Measurements from ENCODE around the gene SLC3A2. TPM values are rescaled to one million over a fixed set of nuclear protein-coding genes. Genes with fewer than 3 reads are reported as not detected.

Gene SLC3A2
- total RNA-seq, 3 donors from 2014 or later (not counting 1 experiment from before 2014, with no cell fraction given) = 200 to 235 (median 207) TPM

GRCh38 chr11:62910141-62910882 lies 29.6 kb downstream of the SLC3A2 start:
- Histone ChIP-seq H3K27ac (ENCODE audit: low read length) (no peak overlapping the region), H3K9me3 (ENCODE audit: control insufficient read depth, insufficient read depth, low read length) (no peaks in the 10 kb centered on the region), H3K4me1 (ENCODE audit: control insufficient read depth, insufficient read depth, low read length) (no peaks in the 10 kb centered on the region), H3K4me3 (ENCODE audit: low read length) (no peak overlapping the region), H3K36me3 (ENCODE audit: control insufficient read depth, insufficient read depth, low read length) (no peaks in the 10 kb centered on the region), H3K27me3 (ENCODE audit: control insufficient read depth, insufficient read depth, low read length) (no peaks in the 10 kb centered on the region)
- H3K27me3 Mint-ChIP-seq (ENCODE audit: low read depth in 2 of 2) = peaks cover 7 to 13% of the 10 kb centered on the region in 2 donors
- H3K4me3 Mint-ChIP-seq = no peak overlapping the region
- no peak for ATAC-seq
- H3K36me3 Mint-ChIP-seq = no peaks in the 10 kb centered on the region
- H3K4me1 Mint-ChIP-seq = peaks cover 7% of the 10 kb centered on the region in 2 donors
- H3K9me3 Mint-ChIP-seq = no peaks in the 10 kb centered on the region
- no peak for TF ChIP-seq CTCF (IDR thresholded peaks at IDR 0.05)
- WGBS (ENCODE audit: insufficient coverage) = 93% methylated on average over 27 of the region's 27 CpGs
- DNase-seq = no peak
- H3K27ac Mint-ChIP-seq = no peak overlapping the region
- intact Hi-C loops (cut with micrococcal nuclease) = no loop called here

- Mint-ChIP-seq H3K27ac (no peak overlapping the region), H3K4me1 (peaks cover 5% of the 10 kb centered on the region in 2 donors), H3K36me3 (no peaks in the 10 kb centered on the region), H3K4me3 (no peak overlapping the region), H3K27me3 (ENCODE audit: low read depth in 2 of 2) (peaks cover 0 to 10% of the 10 kb centered on the region in 2 donors), H3K9me3 (no peaks in the 10 kb centered on the region)
- Histone ChIP-seq H3K4me1 (ENCODE audit: control insufficient read depth, insufficient read depth, low read length) (no peaks in the 10 kb centered on the region), H3K36me3 (ENCODE audit: control insufficient read depth, insufficient read depth, low read length) (no peaks in the 10 kb centered on the region), H3K9me3 (ENCODE audit: control insufficient read depth, insufficient read depth, low read length) (no peaks in the 10 kb centered on the region), H3K4me3 (ENCODE audit: low read length) (no peak overlapping the region), H3K27ac (ENCODE audit: low read length) (no peak overlapping the region), H3K27me3 (ENCODE audit: control insufficient read depth, insufficient read depth, low read length) (no peaks in the 10 kb centered on the region)
- ATAC-seq = no peak
- 69% methylated on average over 14 of the region's 14 CpGs for WGBS (ENCODE audit: insufficient coverage)
- TF ChIP-seq CTCF (IDR thresholded peaks at IDR 0.05) = no peak
- DNase-seq = no peak
- intact Hi-C loops (cut with micrococcal nuclease) = no loop called here
Measured at GRCh38 chr11:62911137-62912130, 30.7 kb downstream of the SLC3A2 start.

- Histone ChIP-seq H3K27me3 (ENCODE audit: control insufficient read depth, insufficient read depth, low read length) (no peaks in the 10 kb centered on the region), H3K9me3 (ENCODE audit: control insufficient read depth, insufficient read depth, low read length) (no peaks in the 10 kb centered on the region), H3K4me3 (ENCODE audit: low read length) (no peak overlapping the region), H3K27ac (ENCODE audit: low read length) (no peak overlapping the region), H3K4me1 (ENCODE audit: control insufficient read depth, insufficient read depth, low read length) (no peaks in the 10 kb centered on the region), H3K36me3 (ENCODE audit: control insufficient read depth, insufficient read depth, low read length) (no peaks in the 10 kb centered on the region)
- ATAC-seq (no peak), DNase-seq (no peak)
- intact Hi-C loops (cut with micrococcal nuclease) = no loop called here
- WGBS (ENCODE audit: insufficient coverage) = 87% methylated on average over 3 of the region's 3 CpGs
- H3K9me3 Mint-ChIP-seq = no peaks in the 10 kb centered on the region
- peaks cover 5% of the 10 kb centered on the region in 2 donors for H3K4me1 Mint-ChIP-seq
- no peak for TF ChIP-seq CTCF (IDR thresholded peaks at IDR 0.05)
- peaks cover 0 to 10% of the 10 kb centered on the region in 2 donors for H3K27me3 Mint-ChIP-seq (ENCODE audit: low read depth in 2 of 2)
- no peak overlapping the region for H3K4me3 Mint-ChIP-seq
- no peaks in the 10 kb centered on the region for H3K36me3 Mint-ChIP-seq
- no peak overlapping the region for H3K27ac Mint-ChIP-seq
Measured at GRCh38 chr11:62912268-62912667, 31.6 kb downstream of the SLC3A2 start.

All from natural killer cell (primary cell).